Activated CD4-positive, alpha-beta T cell treated with anti-CD3 and anti-CD28 coated beads, Interleukin-2, Interleukin-4, amounts not matched to agents 100 ng/mL and 50 ng/mL, durations not matched to agents 16 hours and 8 hours (primary cell): Measurements from ENCODE around the gene DCPS.
A peak's percentile ranks its signal among the peaks of the same experiment; 100 is the strongest.
"Not testable (repeated sequence)": the region's sequence is repeated elsewhere in the genome, so short reads cannot be mapped to it uniquely, and the experiment has no call there.

Experiments used
- DNase-seq: peaks from one replicate; pipeline ENCODE4 v3.0.0-alpha.2; 2020; ENCODE audit warnings: low spot score

The DCPS gene, protein sequence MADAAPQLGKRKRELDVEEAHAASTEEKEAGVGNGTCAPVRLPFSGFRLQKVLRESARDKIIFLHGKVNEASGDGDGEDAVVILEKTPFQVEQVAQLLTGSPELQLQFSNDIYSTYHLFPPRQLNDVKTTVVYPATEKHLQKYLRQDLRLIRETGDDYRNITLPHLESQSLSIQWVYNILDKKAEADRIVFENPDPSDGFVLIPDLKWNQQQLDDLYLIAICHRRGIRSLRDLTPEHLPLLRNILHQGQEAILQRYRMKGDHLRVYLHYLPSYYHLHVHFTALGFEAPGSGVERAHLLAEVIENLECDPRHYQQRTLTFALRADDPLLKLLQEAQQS

GRCh38 chr11:126303623-126304456 is at the start of gene DCPS:
Gene DCPS (plus strand): TSS chr11:126304060. CDS start chr11:126304081, 21 bp downstream.
- DNase-seq, result peak; percentile 89

DNA sequence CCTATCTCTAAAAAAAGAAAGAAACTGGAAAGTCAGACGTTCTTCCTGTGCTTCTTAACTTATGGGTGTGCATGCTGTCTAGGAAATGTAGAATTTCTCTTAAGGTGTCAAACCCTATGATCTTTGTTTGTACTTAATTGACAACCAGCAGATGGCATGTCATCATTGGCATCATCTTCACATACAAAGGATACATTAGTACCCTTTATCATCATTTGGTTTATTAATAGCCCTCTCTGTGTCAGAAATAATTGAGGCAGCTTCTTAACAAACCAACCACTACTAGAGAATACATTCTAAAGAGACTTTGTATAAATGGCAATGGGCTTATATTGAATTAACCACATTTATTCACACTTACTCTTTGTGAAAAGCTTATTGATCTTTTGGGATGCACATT is 49.0 kb upstream of the DCPS start:
- DNase-seq, result no peak

- not testable (repeated sequence) for DNase-seq
Measured at GRCh38 chr11:126255507-126255906, 48.4 kb upstream of the DCPS start.

DNA sequence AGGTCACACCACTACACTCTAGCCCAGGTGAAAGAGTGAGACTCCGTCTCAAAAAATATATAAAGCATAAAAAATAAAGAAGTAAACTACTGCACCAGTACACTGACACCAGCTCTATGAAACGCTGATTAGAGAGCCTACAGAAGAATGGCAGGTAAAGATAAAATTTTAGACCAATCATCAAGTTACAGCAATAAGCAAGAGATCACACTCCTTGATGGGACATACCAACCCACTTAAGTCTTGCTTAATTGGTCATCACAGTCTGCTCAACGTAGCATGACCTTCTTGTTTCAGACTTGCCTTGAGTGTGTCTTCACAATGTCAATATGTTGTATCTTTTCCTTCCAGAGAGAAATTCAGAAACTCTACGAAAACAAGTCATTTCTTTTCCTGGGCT is 47.6 kb upstream of the DCPS start:
- DNase-seq, result no peak

DNA sequence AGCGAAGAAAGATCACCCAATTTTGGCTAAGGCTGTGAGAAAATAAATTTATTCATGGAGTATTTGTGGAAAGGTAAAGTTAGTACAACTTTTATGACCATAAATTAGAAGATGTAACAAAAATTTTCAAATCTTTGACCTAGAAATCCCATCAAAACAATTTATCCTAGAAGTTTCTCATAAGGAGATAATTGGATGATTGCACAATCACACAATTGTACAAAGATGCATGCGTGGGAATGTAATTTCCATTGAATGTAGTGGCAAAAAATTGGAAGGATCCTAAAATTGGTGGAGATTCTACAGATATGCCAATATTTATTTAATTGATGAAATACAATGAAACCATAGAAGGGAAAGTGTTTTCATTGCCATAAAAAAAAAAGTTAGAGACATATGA is 46.7 kb upstream of the DCPS start:
- DNase-seq, result no peak

DNA sequence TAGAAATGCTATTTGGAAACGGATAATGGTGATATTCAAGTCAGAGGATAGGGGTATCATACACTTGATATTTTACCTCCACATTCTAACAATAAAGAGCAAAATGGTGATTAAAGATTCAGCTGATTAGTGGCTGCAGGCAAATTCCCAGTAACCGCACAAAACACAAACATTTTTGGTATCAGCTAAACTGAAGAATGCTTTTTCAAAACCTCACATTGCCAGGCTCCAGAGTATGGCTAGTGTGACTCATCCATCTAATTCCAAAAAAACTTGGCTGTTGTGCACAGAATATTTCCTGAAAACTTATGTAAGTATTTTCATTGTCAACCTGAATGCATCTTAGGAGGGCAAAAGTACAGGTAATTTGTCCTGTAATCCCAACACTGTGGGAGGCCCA is 46.1 kb upstream of the DCPS start:
- DNase-seq, result no peak

- no peak for DNase-seq
Measured at GRCh38 chr11:126262216-126262615, 41.6 kb upstream of the DCPS start.

DNA sequence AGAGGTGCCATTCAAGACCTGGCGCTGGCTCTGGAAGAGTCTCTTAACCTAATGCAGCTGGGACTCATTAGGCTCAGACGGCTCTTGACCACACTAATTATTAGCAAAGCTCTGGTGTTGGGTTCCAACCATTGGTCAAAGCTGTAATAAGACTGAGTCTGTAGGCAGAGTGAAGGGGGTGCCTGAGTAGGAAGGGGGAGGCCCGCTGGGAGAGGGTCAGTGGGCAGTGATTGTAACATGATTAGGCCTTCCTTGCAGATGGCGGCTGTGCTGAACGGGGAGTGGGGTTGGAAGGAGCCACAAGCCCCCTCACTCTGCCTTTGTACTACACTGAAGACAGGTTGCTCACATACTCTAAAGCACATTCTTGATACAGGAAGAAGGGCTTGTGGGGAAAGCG is 40.4 kb upstream of the DCPS start:
- DNase-seq, result no peak

DNA sequence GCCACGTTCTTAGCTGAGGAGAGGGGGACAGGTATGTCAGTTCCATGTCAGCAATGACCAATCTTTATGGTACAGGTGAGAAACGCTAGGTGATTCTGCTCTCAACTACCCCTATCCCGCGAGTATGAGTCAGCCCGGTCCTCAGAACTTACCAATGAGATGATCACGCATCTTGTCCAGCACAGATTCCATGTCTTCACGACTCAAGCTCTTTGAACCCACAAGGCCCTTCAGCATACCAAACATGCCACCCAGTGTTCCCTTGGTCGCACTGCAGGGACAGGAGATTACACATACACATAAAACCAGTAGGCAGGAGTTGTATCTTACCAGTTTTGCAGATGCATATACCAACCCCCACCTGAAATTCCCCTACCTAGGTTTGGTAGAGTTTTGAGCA is 38.0 kb upstream of the DCPS start:
- DNase-seq, result no peak

DNA sequence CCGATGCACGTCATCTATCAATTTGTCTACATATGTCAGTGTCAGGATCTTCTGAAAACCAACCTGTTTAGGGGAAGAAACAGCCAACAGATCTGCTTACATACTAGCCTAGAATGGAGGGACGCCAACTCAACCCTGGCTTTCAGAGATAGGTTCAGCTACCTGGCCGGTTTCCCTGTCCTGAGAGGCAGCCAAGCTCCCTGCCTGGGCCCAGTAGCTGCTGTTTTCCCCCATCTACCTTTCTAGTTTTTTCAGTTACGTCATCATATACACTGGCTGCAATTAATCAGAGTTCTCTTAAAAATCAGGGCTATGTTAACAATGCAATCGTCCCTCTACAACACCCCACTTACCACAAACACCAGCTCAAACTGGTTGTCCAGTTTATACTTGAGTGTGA is 36.2 kb upstream of the DCPS start:
- no peak for DNase-seq

- DNase-seq, result no peak
Measured at GRCh38 chr11:126268361-126268707, 35.5 kb upstream of the DCPS start.

GRCh38 chr11:126268708-126269579 is 34.9 kb upstream of the DCPS start, which contains the start of the genes FOXRED1 and SRPRA:
Gene FOXRED1 (plus strand): TSS chr11:126269154. CDS start chr11:126269207, 53 bp downstream.
Gene SRPRA (minus strand): TSS chr11:126268895. CDS start chr11:126268804, 91 bp downstream.
- peak; percentile 100 for DNase-seq

GRCh38 chr11:126277322-126277721 is 26.5 kb upstream of the DCPS start:
- no peak for DNase-seq

DNA sequence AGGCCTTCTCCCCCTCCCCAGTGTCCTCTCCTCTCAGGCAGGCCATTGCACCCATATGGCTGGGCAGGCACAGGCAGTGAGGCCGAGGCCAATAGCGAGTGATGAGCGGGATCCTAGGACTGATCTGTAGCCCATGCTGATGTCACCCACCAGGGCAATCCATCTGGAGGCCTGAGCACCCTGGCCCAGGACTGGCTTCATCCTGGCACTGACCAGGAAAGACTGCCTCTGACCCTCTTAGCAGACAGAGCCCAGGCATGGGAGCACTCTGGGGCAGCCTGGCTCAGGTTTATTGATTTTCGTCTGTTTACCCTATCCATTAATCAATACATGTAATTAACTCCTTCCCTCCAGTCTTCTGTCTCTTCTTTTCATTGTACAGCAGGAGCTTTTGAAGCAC is 26.1 kb upstream of the DCPS start:
- DNase-seq, result no peak

DNA sequence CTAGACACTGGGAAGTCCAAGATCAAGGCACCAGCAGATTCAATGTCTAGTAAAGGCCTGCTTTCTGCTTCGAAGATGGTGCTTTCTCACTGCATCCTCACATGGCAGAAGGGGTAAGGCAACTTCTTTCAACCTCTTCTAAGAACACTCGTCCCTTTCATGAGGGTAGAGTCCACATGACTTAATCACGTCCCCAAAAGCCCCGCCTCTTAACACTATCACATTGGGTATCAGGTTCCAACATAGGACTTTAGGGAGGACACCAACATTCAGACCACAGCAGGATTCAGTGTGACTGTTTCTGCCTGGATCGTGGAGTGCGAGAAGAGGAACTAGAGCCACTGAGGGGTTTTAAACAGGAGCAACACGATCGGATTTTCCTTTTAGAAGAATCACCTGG is 24.7 kb upstream of the DCPS start:
- no peak for DNase-seq

DNA sequence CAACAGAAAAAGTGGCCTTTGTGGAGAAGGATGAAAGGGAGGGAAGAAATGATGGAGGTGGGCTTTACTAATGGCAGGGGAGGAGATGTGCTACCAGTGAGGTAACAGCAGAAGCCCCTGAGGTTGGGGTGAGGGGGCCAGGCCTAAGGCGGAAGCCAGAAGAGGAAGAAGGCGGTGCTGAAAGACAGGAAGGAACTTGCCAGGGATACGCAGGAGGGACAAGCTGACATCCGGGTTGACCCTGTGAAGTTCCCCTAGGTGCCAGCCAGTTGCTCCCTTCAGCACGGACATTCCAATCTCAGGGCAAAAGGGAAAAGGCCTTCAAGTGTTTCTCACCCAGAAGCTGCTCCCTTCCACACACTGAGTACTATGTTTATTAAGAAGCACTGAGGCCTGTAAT is 23.3 kb upstream of the DCPS start:
- no peak for DNase-seq

DNA sequence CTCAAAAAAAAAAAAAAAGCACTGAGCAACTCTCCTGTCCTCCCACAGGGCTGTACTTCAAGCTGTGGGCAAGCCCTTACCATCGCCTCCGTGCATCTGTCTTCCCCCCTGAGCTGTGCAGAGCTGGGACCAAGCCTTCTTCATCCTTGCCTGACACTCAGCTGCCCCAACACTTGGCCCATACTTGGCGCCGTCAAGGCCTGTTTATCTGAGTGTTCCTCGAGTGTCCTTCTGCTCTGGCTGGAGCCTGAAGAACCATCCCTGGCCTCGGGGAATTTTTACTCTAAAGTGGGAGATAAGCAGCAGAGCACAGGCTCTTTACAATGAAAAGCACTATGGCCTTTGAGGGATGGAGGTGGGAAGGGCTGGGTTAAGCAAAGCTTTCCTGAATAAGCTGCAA is 22.6 kb upstream of the DCPS start:
- no peak for DNase-seq

DNA sequence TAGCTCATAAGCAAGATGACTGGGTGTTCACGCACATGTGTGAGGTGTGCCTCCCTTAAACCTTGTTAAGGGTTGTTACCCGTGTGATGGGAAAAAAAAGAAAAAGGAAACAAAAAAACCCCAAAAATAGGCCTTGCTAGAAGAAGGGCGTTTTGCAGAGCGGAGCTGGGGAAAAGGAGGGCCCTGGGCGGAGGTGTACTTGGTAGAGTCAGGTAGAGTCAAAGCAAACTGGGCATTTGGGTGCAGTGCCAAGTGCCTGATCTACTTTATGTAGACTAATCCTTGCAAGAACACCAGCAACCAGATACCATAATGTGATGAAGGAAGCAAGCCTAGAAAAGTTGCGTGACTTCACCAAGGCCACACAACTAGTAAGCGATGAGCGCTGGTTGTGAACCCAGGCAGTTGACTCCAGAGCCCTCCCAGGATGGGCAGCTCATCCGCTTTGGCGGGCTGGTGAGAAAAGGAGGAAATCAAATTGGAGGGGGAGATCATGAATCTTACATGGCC is 22.1 kb upstream of the DCPS start:
- DNase-seq, result no peak

GRCh38 chr11:126282361-126282735 is 21.5 kb upstream of the DCPS start:
- DNase-seq, result no peak

GRCh38 chr11:126282736-126283591 is 20.9 kb upstream of the DCPS start, which contains the start of gene TIRAP:
Gene TIRAP (plus strand): TSS chr11:126283093. CDS start chr11:126290895, 7,802 bp downstream.
- peak; percentile 43 for DNase-seq

DNA sequence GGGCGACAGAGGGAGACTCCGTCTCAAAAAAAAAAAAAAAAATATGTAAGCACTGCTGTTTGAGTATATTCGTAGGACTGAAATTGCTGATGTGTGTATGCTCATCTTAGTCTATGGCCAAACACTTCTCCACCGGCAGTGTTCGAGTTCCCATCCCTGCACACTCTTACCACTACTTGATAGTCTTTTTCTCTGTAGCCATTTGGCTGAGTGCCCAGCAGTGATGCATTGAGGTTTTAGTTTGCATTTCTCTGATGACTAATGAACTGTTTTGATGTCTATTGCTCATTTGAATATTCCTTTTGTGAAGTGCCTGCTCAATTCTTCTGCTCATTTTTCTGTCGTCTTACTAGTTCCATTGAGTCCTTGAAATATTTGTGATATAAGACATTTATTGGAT is 19.0 kb upstream of the DCPS start:
- peak; percentile 68 for DNase-seq
